ENCODE measurements around the gene DNM3. TPM values are rescaled to one million over a fixed set of nuclear protein-coding genes. Genes with fewer than 3 reads are reported as not detected.

The DNM3 gene
- polyA plus RNA-seq, 4 donors = 0.67 to 1.2 (median 0.99) TPM; not detected in 1

GRCh38 chr1:172245788-172246187 lies 404.5 kb downstream of the DNM3 start:
- Histone ChIP-seq H3K27me3 (ENCODE audit: control insufficient read depth in 3 of 3, insufficient read depth in 3 of 3, low read length in 3 of 3) (no peaks in the 10 kb centered on the region), H3K27ac (ENCODE audit: low read depth in 1 of 3, low read length in 2 of 3) (no peak overlapping the region), H3K9me3 (ENCODE audit: control insufficient read depth in 2 of 2, insufficient read depth in 1 of 2, low read depth in 1 of 2, low read length in 1 of 2) (peaks cover 0 to 5% of the 10 kb centered on the region in 2 donors), H3K4me1 (ENCODE audit: control insufficient read depth in 3 of 3, insufficient read depth in 2 of 3, low read depth in 1 of 3, low read length in 2 of 3) (no peaks in the 10 kb centered on the region), H3K4me3 (ENCODE audit: low read depth in 1 of 3, low read length in 3 of 3) (no peak overlapping the region), H3K36me3 (ENCODE audit: control insufficient read depth in 3 of 3, insufficient read depth in 2 of 3, low read depth in 1 of 3, low read length in 3 of 3) (no peaks in the 10 kb centered on the region)
- DNase-seq (no peak), FAIRE-seq (no peak)
- 65 to 91% (median 83%) methylated on average over 3 of the region's 3 CpGs for whole genome bisulfite sequencing, 3 donors

- no peak overlapping the region for H3K4me3 ChIP-seq (ENCODE audit: low read depth in 1 of 3, low read length in 3 of 3)
- no peak overlapping the region for H3K27ac ChIP-seq (ENCODE audit: low read depth in 1 of 3, low read length in 2 of 3)
- 92 to 96% (median 93%) methylated on average over 8 of the region's 8 CpGs for WGBS, 3 donors
- H3K4me1 ChIP-seq (ENCODE audit: control insufficient read depth in 3 of 3, insufficient read depth in 2 of 3, low read depth in 1 of 3, low read length in 2 of 3) = no peaks in the 10 kb centered on the region
- no peaks in the 10 kb centered on the region for H3K36me3 ChIP-seq (ENCODE audit: control insufficient read depth in 3 of 3, insufficient read depth in 2 of 3, low read depth in 1 of 3, low read length in 3 of 3)
- no peaks in the 10 kb centered on the region for H3K27me3 ChIP-seq (ENCODE audit: control insufficient read depth in 3 of 3, insufficient read depth in 3 of 3, low read length in 3 of 3)
- peaks cover 0 to 5% of the 10 kb centered on the region in 2 donors for H3K9me3 ChIP-seq (ENCODE audit: control insufficient read depth in 2 of 2, insufficient read depth in 1 of 2, low read depth in 1 of 2, low read length in 1 of 2)
- no peak for DNase-seq
- FAIRE-seq = no peak
Observed at GRCh38 chr1:172246521-172247390, 405.5 kb downstream of the DNM3 start.

GRCh38 chr1:172251486-172251885 lies 410.2 kb downstream of the DNM3 start:
- Histone ChIP-seq H3K36me3 (ENCODE audit: control insufficient read depth in 3 of 3, insufficient read depth in 2 of 3, low read depth in 1 of 3, low read length in 3 of 3) (no peaks in the 10 kb centered on the region), H3K4me3 (ENCODE audit: low read depth in 1 of 3, low read length in 3 of 3) (no peak overlapping the region), H3K4me1 (ENCODE audit: control insufficient read depth in 3 of 3, insufficient read depth in 2 of 3, low read depth in 1 of 3, low read length in 2 of 3) (no peaks in the 10 kb centered on the region), H3K27ac (ENCODE audit: low read depth in 1 of 3, low read length in 2 of 3) (no peak overlapping the region), H3K27me3 (ENCODE audit: control insufficient read depth in 3 of 3, insufficient read depth in 3 of 3, low read length in 3 of 3) (no peaks in the 10 kb centered on the region), H3K9me3 (ENCODE audit: control insufficient read depth in 2 of 2, insufficient read depth in 1 of 2, low read depth in 1 of 2, low read length in 1 of 2) (no peaks in the 10 kb centered on the region)
- FAIRE-seq (no peak), DNase-seq (no peak)
- WGBS, 3 donors = 72 to 100% (median 96%) methylated on average over 1 of the region's 1 CpG

- Histone ChIP-seq H3K4me1 (ENCODE audit: control insufficient read depth in 3 of 3, insufficient read depth in 2 of 3, low read depth in 1 of 3, low read length in 2 of 3) (no peaks in the 10 kb centered on the region), H3K4me3 (ENCODE audit: low read depth in 1 of 3, low read length in 3 of 3) (no peak overlapping the region), H3K27me3 (ENCODE audit: control insufficient read depth in 3 of 3, insufficient read depth in 3 of 3, low read length in 3 of 3) (no peaks in the 10 kb centered on the region), H3K9me3 (ENCODE audit: control insufficient read depth in 2 of 2, insufficient read depth in 1 of 2, low read depth in 1 of 2, low read length in 1 of 2) (no peaks in the 10 kb centered on the region), H3K36me3 (ENCODE audit: control insufficient read depth in 3 of 3, insufficient read depth in 2 of 3, low read depth in 1 of 3, low read length in 3 of 3) (no peaks in the 10 kb centered on the region), H3K27ac (ENCODE audit: low read depth in 1 of 3, low read length in 2 of 3) (no peak overlapping the region)
- no peak for DNase-seq
- WGBS, 3 donors = 79 to 85% (median 83%) methylated on average over 4 of the region's 4 CpGs
- no peak for FAIRE-seq
Observed at GRCh38 chr1:172252321-172252720, 411.0 kb downstream of the DNM3 start.

GRCh38 chr1:172252958-172253357 lies 411.7 kb downstream of the DNM3 start:
- Histone ChIP-seq H3K4me3 (ENCODE audit: low read depth in 1 of 3, low read length in 3 of 3) (no peak overlapping the region), H3K36me3 (ENCODE audit: control insufficient read depth in 3 of 3, insufficient read depth in 2 of 3, low read depth in 1 of 3, low read length in 3 of 3) (no peaks in the 10 kb centered on the region), H3K27ac (ENCODE audit: low read depth in 1 of 3, low read length in 2 of 3) (no peak overlapping the region), H3K4me1 (ENCODE audit: control insufficient read depth in 3 of 3, insufficient read depth in 2 of 3, low read depth in 1 of 3, low read length in 2 of 3) (no peaks in the 10 kb centered on the region), H3K9me3 (ENCODE audit: control insufficient read depth in 2 of 2, insufficient read depth in 1 of 2, low read depth in 1 of 2, low read length in 1 of 2) (no peaks in the 10 kb centered on the region), H3K27me3 (ENCODE audit: control insufficient read depth in 3 of 3, insufficient read depth in 3 of 3, low read length in 3 of 3) (no peaks in the 10 kb centered on the region)
- DNase-seq (no peak), FAIRE-seq (no peak)
- 85 to 92% (median 89%) methylated on average over 2 of the region's 2 CpGs for WGBS, 3 donors

- DNase-seq = no peak
- H3K9me3 ChIP-seq (ENCODE audit: control insufficient read depth in 2 of 2, insufficient read depth in 1 of 2, low read depth in 1 of 2, low read length in 1 of 2) = no peaks in the 10 kb centered on the region
- no peak for FAIRE-seq
- no peak overlapping the region for H3K4me3 ChIP-seq (ENCODE audit: low read depth in 1 of 3, low read length in 3 of 3)
- H3K36me3 ChIP-seq (ENCODE audit: control insufficient read depth in 3 of 3, insufficient read depth in 2 of 3, low read depth in 1 of 3, low read length in 3 of 3) = no peaks in the 10 kb centered on the region
- no peaks in the 10 kb centered on the region for H3K4me1 ChIP-seq (ENCODE audit: control insufficient read depth in 3 of 3, insufficient read depth in 2 of 3, low read depth in 1 of 3, low read length in 2 of 3)
- H3K27me3 ChIP-seq (ENCODE audit: control insufficient read depth in 3 of 3, insufficient read depth in 3 of 3, low read length in 3 of 3) = no peaks in the 10 kb centered on the region
- WGBS, 3 donors = 59 to 86% (median 72%) methylated on average over 3 of the region's 3 CpGs
- H3K27ac ChIP-seq (ENCODE audit: low read depth in 1 of 3, low read length in 2 of 3) = no peak overlapping the region
Observed at GRCh38 chr1:172254521-172255222, 413.4 kb downstream of the DNM3 start.

GRCh38 chr1:172255223-172255560 lies 413.9 kb downstream of the DNM3 start:
- Histone ChIP-seq H3K36me3 (ENCODE audit: control insufficient read depth in 3 of 3, insufficient read depth in 2 of 3, low read depth in 1 of 3, low read length in 3 of 3) (no peaks in the 10 kb centered on the region), H3K4me3 (ENCODE audit: low read depth in 1 of 3, low read length in 3 of 3) (no peak overlapping the region), H3K9me3 (ENCODE audit: control insufficient read depth in 2 of 2, insufficient read depth in 1 of 2, low read depth in 1 of 2, low read length in 1 of 2) (no peaks in the 10 kb centered on the region), H3K27me3 (ENCODE audit: control insufficient read depth in 3 of 3, insufficient read depth in 3 of 3, low read length in 3 of 3) (no peaks in the 10 kb centered on the region), H3K27ac (ENCODE audit: low read depth in 1 of 3, low read length in 2 of 3) (no peak overlapping the region), H3K4me1 (ENCODE audit: control insufficient read depth in 3 of 3, insufficient read depth in 2 of 3, low read depth in 1 of 3, low read length in 2 of 3) (no peaks in the 10 kb centered on the region)
- no peak for DNase-seq
- no peak for FAIRE-seq

GRCh38 chr1:172265905-172266304 lies 424.6 kb downstream of the DNM3 start:
- no peaks in the 10 kb centered on the region for H3K4me1 ChIP-seq (ENCODE audit: control insufficient read depth in 3 of 3, insufficient read depth in 2 of 3, low read depth in 1 of 3, low read length in 2 of 3)
- H3K36me3 ChIP-seq (ENCODE audit: control insufficient read depth in 3 of 3, insufficient read depth in 2 of 3, low read depth in 1 of 3, low read length in 3 of 3) = no peaks in the 10 kb centered on the region
- no peak overlapping the region for H3K27ac ChIP-seq (ENCODE audit: low read depth in 1 of 3, low read length in 2 of 3)
- peaks cover 0 to 13% of the 10 kb centered on the region in 2 donors for H3K9me3 ChIP-seq (ENCODE audit: control insufficient read depth in 2 of 2, insufficient read depth in 1 of 2, low read depth in 1 of 2, low read length in 1 of 2)
- H3K27me3 ChIP-seq (ENCODE audit: control insufficient read depth in 3 of 3, insufficient read depth in 3 of 3, low read length in 3 of 3) = no peaks in the 10 kb centered on the region
- DNase-seq (no peak), FAIRE-seq (no peak)
- H3K4me3 ChIP-seq (ENCODE audit: low read depth in 1 of 3, low read length in 3 of 3) = no peak overlapping the region
- 97 to 100% (median 100%) methylated on average over 1 of the region's 1 CpG for WGBS, 3 donors
